Measurements from ENCODE around the gene HGF. TPM values are rescaled to one million over a fixed set of nuclear protein-coding genes. Genes with fewer than 3 reads are reported as not detected.

The HGF gene
- total RNA-seq, 1 donor from 2014 or later = 0.14 TPM

- TF ChIP-seq CTCF (conservative IDR thresholded peaks at IDR 0.05) = no peak
- peak overlapping the region; percentile 15 for H3K27ac Mint-ChIP-seq (ENCODE audit: unreplicated experiment)
- H3K9me3 Mint-ChIP-seq = no peaks in the 10 kb centered on the region
Measured at GRCh38 chr7:81704595-81704994, 65.3 kb downstream of the HGF start.

GRCh38 chr7:81698965-81699364 is 70.9 kb downstream of the HGF start:
- H3K27me3 Mint-ChIP-seq (ENCODE audit: low read depth) = no peaks in the 10 kb centered on the region
- DNase-seq (ENCODE audit: low read depth, low spot score) = no peak
- H3K36me3 Mint-ChIP-seq (ENCODE audit: low read depth) = no peaks in the 10 kb centered on the region
- no peak overlapping the region for H3K27ac Mint-ChIP-seq (ENCODE audit: unreplicated experiment)
- no peak overlapping the region for H3K4me3 Mint-ChIP-seq
- peaks cover 2% of the 10 kb centered on the region for H3K9me3 Mint-ChIP-seq
- peaks cover 6% of the 10 kb centered on the region for H3K4me1 Mint-ChIP-seq
- no peak for TF ChIP-seq CTCF (conservative IDR thresholded peaks at IDR 0.05)

More at GRCh38 chr7:81704595-81704994, 65.3 kb downstream of the HGF start:
- H3K27me3 Mint-ChIP-seq (ENCODE audit: low read depth) = no peaks in the 10 kb centered on the region
- peak overlapping the region; percentile 18 for H3K4me3 Mint-ChIP-seq
- no peaks in the 10 kb centered on the region for H3K36me3 Mint-ChIP-seq (ENCODE audit: low read depth)
- DNase-seq (ENCODE audit: low read depth, low spot score) = no peak
- H3K4me1 Mint-ChIP-seq = peaks cover 38% of the 10 kb centered on the region

GRCh38 chr7:81694711-81695110 is 75.1 kb downstream of the HGF start:
- no peak for TF ChIP-seq CTCF (conservative IDR thresholded peaks at IDR 0.05)
- peaks cover 2% of the 10 kb centered on the region for H3K9me3 Mint-ChIP-seq
- H3K4me3 Mint-ChIP-seq = no peak overlapping the region
- H3K36me3 Mint-ChIP-seq (ENCODE audit: low read depth) = no peaks in the 10 kb centered on the region
- H3K4me1 Mint-ChIP-seq = peaks cover 15% of the 10 kb centered on the region
- DNase-seq (ENCODE audit: low read depth, low spot score) = no peak
- no peak overlapping the region for H3K27ac Mint-ChIP-seq (ENCODE audit: unreplicated experiment)
- no peaks in the 10 kb centered on the region for H3K27me3 Mint-ChIP-seq (ENCODE audit: low read depth)

GRCh38 chr7:81693894-81694293 is 76.0 kb downstream of the HGF start:
- no peak overlapping the region for H3K4me3 Mint-ChIP-seq
- peaks cover 20% of the 10 kb centered on the region for H3K4me1 Mint-ChIP-seq
- TF ChIP-seq CTCF (conservative IDR thresholded peaks at IDR 0.05) = no peak
- peaks cover 2% of the 10 kb centered on the region for H3K9me3 Mint-ChIP-seq
- no peak for DNase-seq (ENCODE audit: low read depth, low spot score)
- no peaks in the 10 kb centered on the region for H3K27me3 Mint-ChIP-seq (ENCODE audit: low read depth)
- H3K36me3 Mint-ChIP-seq (ENCODE audit: low read depth) = no peaks in the 10 kb centered on the region
- H3K27ac Mint-ChIP-seq (ENCODE audit: unreplicated experiment) = no peak overlapping the region

GRCh38 chr7:81693080-81693479 is 76.8 kb downstream of the HGF start:
- Mint-ChIP-seq H3K27me3 (ENCODE audit: low read depth) (no peaks in the 10 kb centered on the region), H3K4me1 (peaks cover 26% of the 10 kb centered on the region), H3K9me3 (peaks cover 2% of the 10 kb centered on the region), H3K4me3 (no peak overlapping the region), H3K27ac (ENCODE audit: unreplicated experiment) (no peak overlapping the region), H3K36me3 (ENCODE audit: low read depth) (no peaks in the 10 kb centered on the region)
- TF ChIP-seq CTCF (conservative IDR thresholded peaks at IDR 0.05) = no peak
- DNase-seq (ENCODE audit: low read depth, low spot score) = no peak

Data from neural crest cell (in vitro differentiated cells).